Sigmoid colon (tissue), 7 donors: Measurements from ENCODE around the gene NECTIN1. TPM values are rescaled to one million over a fixed set of nuclear protein-coding genes. Genes with fewer than 3 reads are reported as not detected.

Experiments used
- DNase-seq: peaks from one replicate; pipeline ENCODE4 v3.0.0-alpha.2; 2019
- H3K27ac ChIP-seq, 4 donors: fragments of 200-600 bp; sonication (generic); one replicate each; pipeline ENCODE4 v1.5.1; 2016 to 2019; ENCODE audit warnings: mild to moderate bottlenecking in 1 of 4
- H3K27me3 ChIP-seq, 3 donors: fragments of 200-600 bp; sonication (generic); one replicate each; pipeline ENCODE4 v1.5.1; 2019; ENCODE audit warnings: mild to moderate bottlenecking in 1 of 3
- H3K36me3 ChIP-seq, 4 donors: fragments of 200-600 bp; sonication (generic); one replicate each; pipeline ENCODE4 v1.5.1; 2016 to 2019
- H3K4me1 ChIP-seq, 4 donors: fragments of 200-600 bp; sonication (generic); one replicate each; pipeline ENCODE4 v1.5.1; 2017 to 2019
- H3K4me3 ChIP-seq, 4 donors: fragments of 200-600 bp; sonication (generic); one replicate each; pipeline ENCODE4 v1.5.1; 2017 to 2019; ENCODE audit warnings: mild to moderate bottlenecking in 2 of 4, moderate library complexity in 1 of 4
- H3K9me3 ChIP-seq, 4 donors: fragments of 200-600 bp in 3 of 4; sonication (generic) in 3 of 4; one replicate each; pipeline versions ENCODE4 v1.5.1 to v1.6.1; 2013 to 2019
- CTCF ChIP-seq, 4 experiments: fragments of 450-650 bp in 3 of 4; fragments of 200-600 bp in 1 of 4; IDR thresholded peaks; one replicate each; pipeline ENCODE4 v1.5.1; 2016 to 2019; ENCODE audit warnings: antibody characterized with exemption in 4 of 4, mild to moderate bottlenecking in 3 of 4, moderate library complexity in 2 of 4
- EP300 ChIP-seq, 4 donors: sonication (generic); formaldehyde crosslinking; IDR thresholded peaks; one replicate each; pipeline ENCODE4 v1.6.1; 2017; ENCODE audit warnings: antibody characterized with exemption in 4 of 4
- POLR2A ChIP-seq, 2 donors: fragments of 450-650 bp; IDR thresholded peaks; one replicate each; pipeline ENCODE4 v1.6.1; 2016; ENCODE audit warnings: antibody characterized with exemption in 2 of 2, mild to moderate bottlenecking in 2 of 2, moderate library complexity in 2 of 2
- POLR2AphosphoS5 ChIP-seq, 4 donors: sonication (generic); formaldehyde crosslinking; IDR thresholded peaks; one replicate each; pipeline ENCODE4 v1.6.1; 2017; ENCODE audit warnings: antibody characterized with exemption in 4 of 4
- WGBS, 2 donors: extraction: QIAGEN DNeasy Blood & Tissue Kit; methylation state at CpG; one replicate each; pipeline ENCODE4 v1.1.7; 2013; 5-methylcytosine and 5-hydroxymethylcytosine counted together
- intact Hi-C: fragments of 100-400 bp; cut with DNase I; formaldehyde crosslinking; loops from one replicate; pipeline ENCODE4 v1.15.1; 2023
- polyA plus RNA-seq, 3 donors: library from polyadenylated mRNA; stranded (reverse); fragments of 200-250 nt; gene quantifications; one replicate each; pipeline ENCODE4 v1.2.3, GENCODE V29; 2013
- total RNA-seq, 4 donors: library from RNA; depleted of rRNA; stranded (reverse); fragments of >200 nt; gene quantifications; one replicate each; pipeline ENCODE4 v1.1.0, GENCODE V29; 2016
- donor health status: healthy with polysubstance abuse.
- donor health status: Bipolar disorder and iron deficiency.
- donor health status: healthy.

Gene NECTIN1
- total and polyA plus RNA-seq, 7 donors, result 0.16 to 19.0 (median 1.7) TPM

GRCh38 chr11:119663279-119663678 is 65.7 kb downstream of the NECTIN1 start:
- WGBS, 2 donors, result 51 to 75% methylated on average over 4 of the region's 4 CpGs
- Histone ChIP-seq H3K27ac (no peak overlapping the region), H3K4me1 (no peaks in the 10 kb centered on the region), H3K27me3 (no peaks in the 10 kb centered on the region), H3K4me3 (no peak overlapping the region), H3K36me3 (no peaks in the 10 kb centered on the region), H3K9me3 (no peaks in the 10 kb centered on the region)
- intact Hi-C loops, result no loop called here
- no peak for TF ChIP-seq POLR2A (IDR thresholded peaks at IDR 0.05)
- TF ChIP-seq EP300 (IDR thresholded peaks at IDR 0.05), result no peak
- TF ChIP-seq POLR2AphosphoS5 (IDR thresholded peaks at IDR 0.05), result no peak
- TF ChIP-seq CTCF (IDR thresholded peaks at IDR 0.05), result no peak
- DNase-seq, result no peak

- WGBS, 2 donors, result 80 to 82% methylated on average over 4 of the region's 4 CpGs
- intact Hi-C loops, result no loop called here
- DNase-seq, result no peak
- TF ChIP-seq POLR2A (IDR thresholded peaks at IDR 0.05), result no peak
- no peak for TF ChIP-seq EP300 (IDR thresholded peaks at IDR 0.05)
- no peak for TF ChIP-seq POLR2AphosphoS5 (IDR thresholded peaks at IDR 0.05)
- TF ChIP-seq CTCF (IDR thresholded peaks at IDR 0.05), result no peak
- Histone ChIP-seq H3K4me1 (no peaks in the 10 kb centered on the region), H3K9me3 (no peaks in the 10 kb centered on the region), H3K4me3 (no peak overlapping the region), H3K36me3 (no peaks in the 10 kb centered on the region), H3K27ac (no peak overlapping the region), H3K27me3 (no peaks in the 10 kb centered on the region)
Measured at GRCh38 chr11:119661226-119661625, 67.8 kb downstream of the NECTIN1 start.

GRCh38 chr11:119659971-119660723 is 68.9 kb downstream of the NECTIN1 start:
- TF ChIP-seq POLR2A (IDR thresholded peaks at IDR 0.05) (no peak), EP300 (IDR thresholded peaks at IDR 0.05) (no peak), POLR2AphosphoS5 (IDR thresholded peaks at IDR 0.05) (no peak), CTCF (IDR thresholded peaks at IDR 0.05) (no peak)
- intact Hi-C loops, result no loop called here

GRCh38 chr11:119652907-119653659 is 75.9 kb downstream of the NECTIN1 start:
- no peaks in the 10 kb centered on the region for H3K36me3 ChIP-seq
- peaks cover 0 to 3% (median 0%) of the 10 kb centered on the region in 3 donors for H3K27me3 ChIP-seq
- intact Hi-C loops, result no loop called here
- 89% methylated on average over 22 of the region's 22 CpGs for WGBS, 2 donors
- no peak overlapping the region for H3K4me3 ChIP-seq
- H3K9me3 ChIP-seq, result no peaks in the 10 kb centered on the region
- no peak for DNase-seq
- H3K27ac ChIP-seq, result no peak overlapping the region
- H3K4me1 ChIP-seq, result no peaks in the 10 kb centered on the region
- TF ChIP-seq EP300 (IDR thresholded peaks at IDR 0.05) (no peak), CTCF (IDR thresholded peaks at IDR 0.05) (no peak), POLR2A (IDR thresholded peaks at IDR 0.05) (no peak), POLR2AphosphoS5 (IDR thresholded peaks at IDR 0.05) (no peak)

More at GRCh38 chr11:119659971-119660723, 68.9 kb downstream of the NECTIN1 start:
- Histone ChIP-seq H3K27ac (no peak overlapping the region), H3K4me3 (no peak overlapping the region), H3K4me1 (no peaks in the 10 kb centered on the region), H3K36me3 (no peaks in the 10 kb centered on the region), H3K27me3 (no peaks in the 10 kb centered on the region), H3K9me3 (no peaks in the 10 kb centered on the region)
- 72 to 74% methylated on average over 17 of the region's 17 CpGs for whole genome bisulfite sequencing, 2 donors
- DNase-seq, result no peak
